ENCODE results near the gene AFF1.

DNA sequence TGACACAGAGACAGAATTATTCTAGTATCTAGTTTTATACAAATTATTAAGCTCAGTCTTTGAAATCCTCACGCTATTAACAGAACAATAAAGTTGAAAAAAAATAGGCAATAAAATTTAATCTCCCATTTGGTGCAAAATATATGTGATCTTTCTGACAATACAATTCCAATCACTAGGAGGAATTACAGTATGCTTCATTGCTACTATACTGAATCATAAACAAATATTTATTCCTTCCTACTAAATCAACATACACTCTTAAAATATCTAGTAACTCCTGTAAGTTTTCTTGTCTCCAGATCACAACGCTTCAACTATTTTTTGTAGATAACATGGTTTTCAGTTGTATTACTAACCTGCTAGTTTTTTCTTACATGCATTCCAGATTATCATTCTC lies 239.9 kb downstream of the AFF1 start:
- TF ChIP-seq EZH2 (IDR thresholded peaks at IDR 0.05; ENCODE audit: low read depth): no peak
- TF ChIP-seq, protein P1, sequence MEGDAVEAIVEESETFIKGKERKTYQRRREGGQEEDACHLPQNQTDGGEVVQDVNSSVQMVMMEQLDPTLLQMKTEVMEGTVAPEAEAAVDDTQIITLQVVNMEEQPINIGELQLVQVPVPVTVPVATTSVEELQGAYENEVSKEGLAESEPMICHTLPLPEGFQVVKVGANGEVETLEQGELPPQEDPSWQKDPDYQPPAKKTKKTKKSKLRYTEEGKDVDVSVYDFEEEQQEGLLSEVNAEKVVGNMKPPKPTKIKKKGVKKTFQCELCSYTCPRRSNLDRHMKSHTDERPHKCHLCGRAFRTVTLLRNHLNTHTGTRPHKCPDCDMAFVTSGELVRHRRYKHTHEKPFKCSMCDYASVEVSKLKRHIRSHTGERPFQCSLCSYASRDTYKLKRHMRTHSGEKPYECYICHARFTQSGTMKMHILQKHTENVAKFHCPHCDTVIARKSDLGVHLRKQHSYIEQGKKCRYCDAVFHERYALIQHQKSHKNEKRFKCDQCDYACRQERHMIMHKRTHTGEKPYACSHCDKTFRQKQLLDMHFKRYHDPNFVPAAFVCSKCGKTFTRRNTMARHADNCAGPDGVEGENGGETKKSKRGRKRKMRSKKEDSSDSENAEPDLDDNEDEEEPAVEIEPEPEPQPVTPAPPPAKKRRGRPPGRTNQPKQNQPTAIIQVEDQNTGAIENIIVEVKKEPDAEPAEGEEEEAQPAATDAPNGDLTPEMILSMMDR (conservative IDR thresholded peaks at IDR 0.05): no peak
